HUES64 (cell line): Measurements from ENCODE around the gene SERPINA9.
A peak's percentile ranks its signal among the peaks of the same experiment; 100 is the strongest.
"Not testable (repeated sequence)": the region's sequence is repeated elsewhere in the genome, so short reads cannot be mapped to it uniquely, and the experiment has no call there.

Source experiments
- H3K27ac ChIP-seq: 2 replicates; pipeline ENCODE4 v1.7.0; 2013; ENCODE audit warnings: low read depth, low read length, inconsistent platforms
- H3K27me3 ChIP-seq: 2 replicates; pipeline ENCODE4 v1.6.1; 2013; ENCODE audit warnings: mild to moderate bottlenecking, low read length; ENCODE audit not compliant: insufficient read depth
- H3K36me3 ChIP-seq: 2 replicates; pipeline ENCODE4 v1.6.1; 2013; ENCODE audit warnings: mild to moderate bottlenecking, low read length; ENCODE audit not compliant: insufficient read depth
- H3K4me1 ChIP-seq: 2 replicates; pipeline ENCODE4 v1.6.1; 2013; ENCODE audit warnings: mild to moderate bottlenecking, low read length, moderate library complexity; ENCODE audit not compliant: insufficient read depth
- H3K4me3 ChIP-seq: 2 replicates; pipeline ENCODE4 v1.5.1; 2013; ENCODE audit warnings: mild to moderate bottlenecking, low read length, moderate library complexity
- H3K9ac ChIP-seq: 2 replicates; pipeline ENCODE4 v1.6.1; 2013; ENCODE audit warnings: mild to moderate bottlenecking, low read depth, low read length
- H3K9me3 ChIP-seq: 2 replicates; pipeline ENCODE4 v1.6.1; 2013; ENCODE audit warnings: low read depth, low read length; ENCODE audit not compliant: insufficient read depth
- WGBS: fragments of 150-250, 120-280 bp; methylation state at CpG from one replicate; pipeline ENCODE4 v1.1.7; 2013; ENCODE audit warnings: missing lambda C conversion rate; 5-methylcytosine and 5-hydroxymethylcytosine counted together

The SERPINA9 gene

GRCh38 chr14:94486883-94487282 is 10.9 kb upstream of the SERPINA9 start:
- no peaks in the 10 kb centered on the region for H3K36me3 ChIP-seq
- 54% methylated on average over 5 of the region's 5 CpGs for WGBS
- no peaks in the 10 kb centered on the region for H3K9me3 ChIP-seq
- H3K4me3 ChIP-seq, result peak overlapping the region; percentile 51
- H3K27me3 ChIP-seq, result no peaks in the 10 kb centered on the region
- H3K9ac ChIP-seq, result no peak overlapping the region
- H3K27ac ChIP-seq, result no peak overlapping the region
- H3K4me1 ChIP-seq, result peaks cover 10% of the 10 kb centered on the region; the same call in 1 of the 2 replicates

GRCh38 chr14:94485944-94486841 is 10.2 kb upstream of the SERPINA9 start:
- Histone ChIP-seq H3K27ac (no peak overlapping the region), H3K4me1 (peaks cover 10% of the 10 kb centered on the region; the same call in 1 of the 2 replicates), H3K27me3 (no peaks in the 10 kb centered on the region), H3K9me3 (no peaks in the 10 kb centered on the region), H3K36me3 (no peaks in the 10 kb centered on the region), H3K9ac (peak overlapping the region; percentile 45; the same call in 1 of the 2 replicates), H3K4me3 (peak overlapping the region; percentile 51)
- 27% methylated on average over 26 of the region's 26 CpGs for WGBS

GRCh38 chr14:94484481-94484880 is 8.5 kb upstream of the SERPINA9 start:
- Histone ChIP-seq H3K27me3 (no peaks in the 10 kb centered on the region), H3K36me3 (no peaks in the 10 kb centered on the region), H3K4me3 (no peak overlapping the region), H3K27ac (no peak overlapping the region), H3K4me1 (peaks cover 10% of the 10 kb centered on the region; the same call in 1 of the 2 replicates), H3K9ac (no peak overlapping the region), H3K9me3 (no peaks in the 10 kb centered on the region)
- WGBS, result 95% methylated on average over 4 of the region's 5 CpGs

GRCh38 chr14:94483729-94484275 is 7.8 kb upstream of the SERPINA9 start:
- Histone ChIP-seq H3K4me1 (peaks cover 10% of the 10 kb centered on the region; the same call in 1 of the 2 replicates), H3K9ac (no peak overlapping the region)
- WGBS, result 95% methylated on average over 6 of the region's 7 CpGs

GRCh38 chr14:94483071-94483451 is 7.1 kb upstream of the SERPINA9 start:
- Histone ChIP-seq H3K9me3 (peaks cover 9% of the 10 kb centered on the region), H3K4me3 (no peak overlapping the region), H3K27ac (no peak overlapping the region), H3K9ac (no peak overlapping the region), H3K27me3 (no peaks in the 10 kb centered on the region), H3K36me3 (no peaks in the 10 kb centered on the region), H3K4me1 (peaks cover 10% of the 10 kb centered on the region; the same call in 1 of the 2 replicates)
- 95% methylated on average over 10 of the region's 10 CpGs for WGBS

More at GRCh38 chr14:94483729-94484275, 7.8 kb upstream of the SERPINA9 start:
- peaks cover 2% of the 10 kb centered on the region for H3K9me3 ChIP-seq
- no peak overlapping the region for H3K4me3 ChIP-seq
- H3K27ac ChIP-seq, result no peak overlapping the region
- H3K36me3 ChIP-seq, result no peaks in the 10 kb centered on the region
- no peaks in the 10 kb centered on the region for H3K27me3 ChIP-seq

- not testable (repeated sequence) for H3K4me3 ChIP-seq, H3K9ac ChIP-seq, H3K4me1 ChIP-seq, H3K36me3 ChIP-seq, H3K27ac ChIP-seq, H3K27me3 ChIP-seq
- 98% methylated on average over 10 of the region's 10 CpGs for WGBS
- peaks cover 14% of the 10 kb centered on the region for H3K9me3 ChIP-seq
Measured at GRCh38 chr14:94482132-94483070, 6.4 kb upstream of the SERPINA9 start.

GRCh38 chr14:94481468-94482131 is 5.6 kb upstream of the SERPINA9 start:
- Histone ChIP-seq H3K9me3 (peaks cover 17% of the 10 kb centered on the region), H3K9ac (no peak overlapping the region), H3K4me3 (no peak overlapping the region), H3K4me1 (peaks cover 3% of the 10 kb centered on the region; the same call in 1 of the 2 replicates), H3K27ac (no peak overlapping the region), H3K36me3 (no peaks in the 10 kb centered on the region), H3K27me3 (no peaks in the 10 kb centered on the region)
- 91% methylated on average over 5 of the region's 5 CpGs for WGBS

GRCh38 chr14:94480809-94481208 is 4.8 kb upstream of the SERPINA9 start:
- H3K4me1 ChIP-seq, result no peaks in the 10 kb centered on the region; the same call in 1 of the 2 replicates
- no peaks in the 10 kb centered on the region for H3K27me3 ChIP-seq
- 63% methylated on average over 2 of the region's 2 CpGs for WGBS
- H3K36me3 ChIP-seq, result no peaks in the 10 kb centered on the region
- H3K9ac ChIP-seq, result no peak overlapping the region
- peaks cover 17% of the 10 kb centered on the region for H3K9me3 ChIP-seq
- H3K27ac ChIP-seq, result no peak overlapping the region
- no peak overlapping the region for H3K4me3 ChIP-seq

- H3K4me1 ChIP-seq, result peaks cover 7% of the 10 kb centered on the region; the same call in 1 of the 2 replicates
- H3K36me3 ChIP-seq, result no peaks in the 10 kb centered on the region
- H3K27me3 ChIP-seq, result no peaks in the 10 kb centered on the region
- no peak overlapping the region for H3K27ac ChIP-seq
- H3K9ac ChIP-seq, result no peak overlapping the region
- H3K9me3 ChIP-seq, result peaks cover 17% of the 10 kb centered on the region
- no peak overlapping the region for H3K4me3 ChIP-seq
Measured at GRCh38 chr14:94478420-94478819, 2.4 kb upstream of the SERPINA9 start.

- no peaks in the 10 kb centered on the region for H3K27me3 ChIP-seq
- WGBS, result 80% methylated on average over 7 of the region's 7 CpGs
- no peak overlapping the region for H3K4me3 ChIP-seq
- H3K9ac ChIP-seq, result no peak overlapping the region
- H3K9me3 ChIP-seq, result peaks cover 17% of the 10 kb centered on the region
- H3K4me1 ChIP-seq, result peaks cover 7% of the 10 kb centered on the region; the same call in 1 of the 2 replicates
- no peaks in the 10 kb centered on the region for H3K36me3 ChIP-seq
- H3K27ac ChIP-seq, result no peak overlapping the region
Measured at GRCh38 chr14:94474581-94475031, 1.4 kb downstream of the SERPINA9 start.
